Peyer's patch (tissue), 4 donors: ENCODE data around the gene TMEM267.
"Not testable (repeated sequence)": the region's sequence is repeated elsewhere in the genome, so short reads cannot be mapped to it uniquely, and the experiment has no call there.

Experiments used
- CTCF ChIP-seq, 6 experiments: fragments of 450-650 bp in 4 of 6; fragments of 200-600 bp in 2 of 6; sonication (generic) in 1 of 6; IDR thresholded peaks; one replicate each; pipeline ENCODE4 v1.5.1; 2017 to 2019; ENCODE audit warnings: antibody characterized with exemption in 6 of 6, mild to moderate bottlenecking in 3 of 6, moderate library complexity in 1 of 6
- POLR2A ChIP-seq, 2 donors: fragments of 450-650 bp; IDR thresholded peaks; one replicate each; pipeline ENCODE4 v1.5.1; 2017; ENCODE audit warnings: antibody characterized with exemption in 2 of 2, mild to moderate bottlenecking in 2 of 2, moderate library complexity in 2 of 2

GRCh38 chr5:43465455-43465854 lies 18.2 kb downstream of the TMEM267 start:
- TF ChIP-seq POLR2A, CTCF (IDR thresholded peaks at IDR 0.05): not testable (repeated sequence)
